GM21423 (cell line): ENCODE results near the gene AGER.
"Not testable (repeated sequence)": the region's sequence is repeated elsewhere in the genome, so short reads cannot be mapped to it uniquely, and the experiment has no call there.

Experiments
- ATAC-seq: cut with Tn5 transposase; IDR thresholded peaks from one replicate; pipeline ENCODE4 v1.9.1; 2021; ENCODE audit warnings: mild to moderate bottlenecking, moderate library complexity; ENCODE audit not compliant: unreplicated experiment

AGER gene

GRCh38 chr6:32187725-32188380 lies 3.8 kb upstream of the AGER start:
- ATAC-seq = not testable (repeated sequence)

- no peak for ATAC-seq
Measured at GRCh38 chr6:32187009-32187709, 3.1 kb upstream of the AGER start.

GRCh38 chr6:32186151-32186840 lies 2.2 kb upstream of the AGER start:
- ATAC-seq = not testable (repeated sequence)

GRCh38 chr6:32185681-32186131 lies 1.7 kb upstream of the AGER start:
- ATAC-seq = not testable (repeated sequence)

GRCh38 chr6:32183483-32184083 lies 470 bp downstream of the AGER start:
- no peak for ATAC-seq

GRCh38 chr6:32183030-32183429 lies 1.0 kb downstream of the AGER start:
- ATAC-seq = no peak

GRCh38 chr6:32182555-32182981 lies 1.5 kb downstream of the AGER start:
- ATAC-seq = no peak

GRCh38 chr6:32181915-32182529 lies 2.0 kb downstream of the AGER start:
- no peak for ATAC-seq

GRCh38 chr6:32181148-32181702 lies 2.8 kb downstream of the AGER start:
- ATAC-seq = no peak

GRCh38 chr6:32179766-32180405 lies 4.2 kb downstream of the AGER start:
- no peak for ATAC-seq

GRCh38 chr6:32178547-32179440 lies 5.3 kb downstream of the AGER start:
- no peak for ATAC-seq

GRCh38 chr6:32177788-32178546 lies 6.1 kb downstream of the AGER start, which contains the start of gene RNF5:
Gene RNF5, plus strand, starts transcription at chr6:32178405. Its CDS starts 107 bp downstream, at chr6:32178512.
- ATAC-seq = peak; percentile 75

- ATAC-seq = no peak
Measured at GRCh38 chr6:32177183-32177787, 6.8 kb downstream of the AGER start.

- ATAC-seq = no peak
Measured at GRCh38 chr6:32176476-32177182, 7.4 kb downstream of the AGER start.

GRCh38 chr6:32175711-32176475 lies 8.2 kb downstream of the AGER start, which contains the start of gene AGPAT1:
Gene AGPAT1, minus strand, starts transcription at chr6:32176084. Its CDS starts 4,588 bp downstream, at chr6:32171496.
- ATAC-seq = peak; percentile 34

- ATAC-seq = no peak
Measured at GRCh38 chr6:32175322-32175710, 8.7 kb downstream of the AGER start.
